KG1 (cell line): ENCODE data around the gene RARRES2.

Experiments used
- DNase-seq: peaks from one replicate; lab custom pipeline; 2025; lab: John Stamatoyannopoulos, UW

Gene RARRES2

GRCh38 chr7:150376560-150376959 is 35.1 kb upstream of the RARRES2 start:
- DNase-seq: no peak

DNA sequence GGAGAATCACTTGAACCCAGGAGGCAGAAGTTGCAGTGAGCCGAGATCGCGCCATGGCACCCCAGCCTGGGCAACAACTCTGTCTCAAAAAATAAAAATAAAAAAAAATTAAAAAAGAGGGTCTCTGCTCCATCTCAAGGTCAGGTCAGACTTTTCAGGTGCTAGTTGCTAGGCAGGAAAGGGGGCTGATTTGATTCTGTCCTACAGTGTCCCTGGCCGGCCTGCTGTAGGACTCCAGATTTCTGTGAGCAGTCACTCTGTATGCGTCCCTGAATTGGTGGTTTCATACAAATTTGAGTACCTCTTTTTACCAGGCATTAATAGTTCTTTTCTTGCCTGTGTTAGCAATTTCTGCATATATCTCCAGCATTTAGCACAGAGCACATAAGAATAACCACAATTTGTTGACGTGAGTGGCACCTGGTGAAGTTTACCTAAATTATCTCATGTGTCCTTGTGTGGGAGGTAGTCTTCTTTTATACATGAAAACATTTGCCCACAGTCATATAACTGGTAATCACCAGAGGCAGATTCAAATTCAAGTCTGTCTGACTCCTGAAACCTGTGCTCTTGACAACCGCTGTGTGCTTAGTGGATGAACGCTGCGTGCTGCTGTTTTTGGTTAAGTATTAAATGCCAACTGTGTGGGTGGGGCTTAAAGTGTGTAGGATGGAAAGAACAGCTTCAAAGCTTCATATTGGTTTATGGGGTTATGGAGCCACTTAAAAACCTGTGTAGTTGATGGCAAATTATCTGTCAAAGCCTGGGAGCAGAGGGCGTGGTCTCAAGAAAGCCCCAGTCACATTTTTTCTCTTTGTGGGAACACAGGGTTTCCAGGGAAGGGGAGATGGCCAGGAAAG is 34.5 kb upstream of the RARRES2 start:
- no peak for DNase-seq

- DNase-seq: no peak
Measured at GRCh38 chr7:150374472-150374871, 33.0 kb upstream of the RARRES2 start.

DNA sequence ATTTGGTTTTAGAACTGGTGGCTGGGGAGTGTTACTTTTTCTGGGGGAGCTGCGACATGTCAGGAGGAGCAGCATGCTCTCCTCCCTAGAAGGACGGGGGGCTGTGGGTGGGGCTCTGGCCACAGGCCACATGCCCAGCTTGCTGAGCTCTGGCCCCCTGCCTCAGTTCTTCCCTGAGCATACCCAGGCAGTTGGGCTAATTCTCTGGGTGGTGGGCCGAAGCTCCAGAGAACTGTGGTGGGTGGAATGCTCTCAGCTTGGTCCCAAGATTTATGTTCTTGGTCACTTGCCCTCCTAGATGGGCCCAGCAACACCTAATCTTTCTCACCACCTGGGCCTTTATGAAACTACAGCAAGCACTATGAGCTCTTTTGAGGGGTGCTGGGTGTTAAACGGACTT is 32.6 kb upstream of the RARRES2 start:
- DNase-seq: no peak

DNA sequence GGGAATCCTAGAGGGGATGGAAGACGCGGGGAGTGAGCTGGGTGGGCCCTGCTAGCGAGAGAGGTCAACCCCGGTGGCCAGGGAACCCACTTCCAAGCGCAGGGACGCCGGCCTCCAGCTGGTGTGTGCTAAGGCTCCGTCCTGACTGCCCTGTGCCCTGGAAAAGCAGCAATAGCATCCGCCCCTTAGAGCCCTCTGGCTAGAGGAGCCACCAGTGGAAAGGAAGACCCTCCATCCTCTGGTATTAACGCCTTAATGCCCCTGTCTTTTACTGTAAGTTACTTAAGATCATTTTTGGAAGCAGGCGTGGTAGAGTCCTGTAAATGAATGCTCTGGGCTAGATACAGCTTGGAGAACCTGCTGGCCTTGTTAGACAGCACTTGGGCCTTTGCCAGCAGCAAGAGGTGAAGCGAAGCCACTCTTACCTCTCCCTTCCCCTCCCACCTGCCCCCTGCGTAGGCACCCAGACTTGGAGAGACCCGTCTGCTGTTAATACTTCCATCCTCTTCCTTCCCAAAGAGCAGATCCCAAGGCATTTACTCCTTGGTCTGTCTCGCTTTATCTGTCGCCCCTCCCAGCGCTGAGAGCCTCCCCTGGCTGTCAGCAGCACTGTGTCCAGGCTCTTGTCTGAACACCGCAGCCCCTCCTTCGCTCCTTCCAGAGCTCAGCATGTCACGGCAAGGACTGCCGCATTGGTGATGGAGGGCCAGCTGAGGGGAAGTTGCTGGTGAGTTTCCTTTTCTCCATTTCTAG is 31.8 kb upstream of the RARRES2 start:
- DNase-seq: no peak

DNA sequence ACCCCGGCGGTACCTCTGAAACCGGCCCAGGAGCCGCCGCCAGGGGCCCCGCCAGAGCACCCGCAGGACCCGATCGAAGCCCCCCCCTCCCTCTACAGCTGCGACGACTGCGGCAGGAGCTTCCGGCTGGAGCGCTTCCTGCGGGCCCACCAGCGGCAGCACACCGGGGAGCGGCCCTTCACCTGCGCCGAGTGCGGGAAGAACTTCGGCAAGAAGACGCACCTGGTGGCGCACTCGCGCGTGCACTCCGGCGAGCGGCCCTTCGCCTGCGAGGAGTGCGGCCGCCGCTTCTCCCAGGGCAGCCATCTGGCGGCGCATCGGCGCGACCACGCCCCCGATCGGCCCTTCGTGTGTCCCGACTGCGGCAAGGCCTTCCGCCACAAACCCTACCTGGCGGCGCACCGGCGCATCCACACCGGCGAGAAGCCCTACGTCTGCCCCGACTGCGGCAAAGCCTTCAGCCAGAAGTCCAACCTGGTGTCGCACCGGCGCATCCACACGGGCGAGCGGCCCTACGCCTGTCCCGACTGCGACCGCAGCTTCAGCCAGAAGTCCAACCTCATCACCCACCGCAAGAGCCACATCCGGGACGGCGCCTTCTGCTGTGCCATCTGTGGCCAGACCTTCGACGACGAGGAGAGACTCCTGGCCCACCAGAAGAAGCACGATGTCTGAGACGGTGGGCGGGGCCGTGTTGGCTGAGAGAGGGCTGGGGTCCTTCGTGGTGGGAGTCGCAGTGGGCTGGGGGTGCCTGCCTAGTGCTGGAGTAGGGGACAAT is 31.0 kb upstream of the RARRES2 start:
- no peak for DNase-seq

- no peak for DNase-seq
Measured at GRCh38 chr7:150371996-150372270, 30.5 kb upstream of the RARRES2 start.

DNA sequence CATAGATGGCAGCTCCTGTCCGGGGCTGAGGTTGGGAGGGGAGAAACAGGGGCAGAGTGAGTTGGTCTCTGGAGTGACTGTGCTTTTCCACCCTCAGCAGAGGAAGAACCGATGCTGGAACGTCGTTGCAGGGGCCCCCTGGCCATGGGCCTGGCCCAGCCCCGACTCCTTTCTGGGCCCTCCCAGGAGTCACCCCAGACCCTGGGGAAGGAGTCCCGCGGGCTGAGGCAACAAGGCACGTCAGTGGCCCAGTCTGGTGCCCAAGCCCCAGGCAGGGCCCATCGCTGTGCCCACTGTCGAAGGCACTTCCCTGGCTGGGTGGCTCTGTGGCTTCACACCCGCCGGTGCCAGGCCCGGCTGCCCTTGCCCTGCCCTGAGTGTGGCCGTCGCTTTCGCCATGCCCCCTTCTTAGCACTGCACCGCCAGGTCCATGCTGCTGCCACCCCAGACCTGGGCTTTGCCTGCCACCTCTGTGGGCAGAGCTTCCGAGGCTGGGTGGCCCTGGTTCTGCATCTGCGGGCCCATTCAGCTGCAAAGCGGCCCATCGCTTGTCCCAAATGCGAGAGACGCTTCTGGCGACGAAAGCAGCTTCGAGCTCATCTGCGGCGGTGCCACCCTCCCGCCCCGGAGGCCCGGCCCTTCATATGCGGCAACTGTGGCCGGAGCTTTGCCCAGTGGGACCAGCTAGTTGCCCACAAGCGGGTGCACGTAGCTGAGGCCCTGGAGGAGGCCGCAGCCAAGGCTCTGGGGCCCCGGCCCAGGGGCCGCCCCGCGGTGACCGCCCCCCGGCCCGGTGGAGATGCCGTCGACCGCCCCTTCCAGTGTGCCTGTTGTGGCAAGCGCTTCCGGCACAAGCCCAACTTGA is 29.9 kb upstream of the RARRES2 start:
- DNase-seq: no peak

DNA sequence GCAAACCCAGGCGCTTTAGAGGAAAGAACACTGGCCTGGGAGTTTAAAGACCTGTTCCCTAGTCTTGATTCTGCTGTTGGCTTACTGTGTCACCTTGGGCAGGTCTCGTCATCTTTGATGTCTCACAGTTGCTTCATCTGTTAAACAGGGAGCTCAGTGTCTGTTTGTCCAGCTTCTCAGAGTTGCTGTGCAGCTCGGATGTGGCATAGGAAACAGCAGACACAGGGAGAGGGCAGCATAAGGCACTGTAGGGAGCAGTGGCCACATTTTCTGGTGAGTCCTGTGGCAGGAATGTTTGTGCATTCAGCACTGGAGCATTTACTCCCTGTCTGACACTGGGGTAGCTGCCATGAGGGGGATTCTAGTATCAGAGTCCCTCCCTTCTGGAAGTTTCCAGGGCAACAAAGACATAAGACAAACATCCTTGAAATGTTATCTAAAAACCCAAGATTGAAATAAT is 29.2 kb upstream of the RARRES2 start:
- DNase-seq: no peak

GRCh38 chr7:150369748-150370501 is 28.5 kb upstream of the RARRES2 start:
- DNase-seq: no peak

- no peak for DNase-seq
Measured at GRCh38 chr7:150368884-150369747, 27.7 kb upstream of the RARRES2 start.

- DNase-seq: peak; percentile 53
Measured at GRCh38 chr7:150368096-150368883, 26.9 kb upstream of the RARRES2 start, which contains the start of gene REPIN1. Gene REPIN1, plus strand, starts transcription at chr7:150368822. Its CDS starts 890 bp downstream, at chr7:150369712.

GRCh38 chr7:150367677-150368095 is 26.3 kb upstream of the RARRES2 start:
- DNase-seq: no peak

- DNase-seq: no peak
Measured at GRCh38 chr7:150365673-150366398, 24.4 kb upstream of the RARRES2 start.

DNA sequence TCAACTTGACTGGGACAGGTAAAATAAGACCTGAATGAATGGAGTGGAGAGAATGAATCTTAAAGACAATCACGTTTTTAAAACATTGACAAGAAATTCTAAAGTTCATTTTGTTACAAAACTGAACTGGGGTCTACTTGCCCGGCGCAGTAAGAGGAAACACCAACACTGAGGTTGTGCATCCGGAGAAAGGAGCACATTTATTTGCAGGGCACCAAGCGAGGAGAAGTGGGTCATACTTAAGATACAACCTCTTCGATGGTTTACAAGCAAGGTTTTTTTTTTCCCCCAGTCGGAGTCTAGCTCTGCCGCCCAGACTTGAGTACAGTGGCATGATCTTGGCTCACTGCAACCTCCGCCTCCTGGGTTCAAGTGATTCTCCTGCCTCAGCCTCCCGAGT is 23.8 kb upstream of the RARRES2 start:
- no peak for DNase-seq

- no peak for DNase-seq
Measured at GRCh38 chr7:150363872-150364271, 22.4 kb upstream of the RARRES2 start.

GRCh38 chr7:150363370-150363769 is 21.9 kb upstream of the RARRES2 start:
- DNase-seq: no peak
